Renal pelvis (tissue), 4 donors: ENCODE results near the gene FBL. TPM values are rescaled to one million over a fixed set of nuclear protein-coding genes. Genes with fewer than 3 reads are reported as not detected.
"Not testable (repeated sequence)": the region's sequence is repeated elsewhere in the genome, so short reads cannot be mapped to it uniquely, and the experiment has no call there.

ENCODE experiments used
- DNase-seq: peaks from one replicate; pipeline ENCODE4 v3.0.0-alpha.2; 2013
- polyA plus RNA-seq, 3 donors: library from polyadenylated mRNA; unstranded; fragments of 120-200 nt; gene quantifications; one replicate each; pipeline ENCODE4 v1.2.1, GENCODE V29; 2013; ENCODE audit not compliant: insufficient read length in 3 of 3

Gene FBL
- polyA plus RNA-seq, 3 donors: 328 to 373 (median 335) TPM

- no peak for DNase-seq
Observed at GRCh38 chr19:39828015-39828653, 18.0 kb downstream of the FBL start.

- DNase-seq: no peak
Observed at GRCh38 chr19:39827216-39827615, 19.0 kb downstream of the FBL start.

GRCh38 chr19:39826311-39826945 lies 19.8 kb downstream of the FBL start:
- no peak for DNase-seq

- DNase-seq: no peak
Observed at GRCh38 chr19:39825531-39826076, 20.6 kb downstream of the FBL start.

- DNase-seq: no peak
Observed at GRCh38 chr19:39825093-39825463, 21.1 kb downstream of the FBL start.

- peak; percentile 94 for DNase-seq
Observed at GRCh38 chr19:39824143-39825092, 21.8 kb downstream of the FBL start.

- no peak for DNase-seq
Observed at GRCh38 chr19:39823686-39824085, 22.5 kb downstream of the FBL start.

- DNase-seq: no peak
Observed at GRCh38 chr19:39820696-39821095, 25.5 kb downstream of the FBL start.

- no peak for DNase-seq
Observed at GRCh38 chr19:39819786-39820185, 26.4 kb downstream of the FBL start.

- no peak for DNase-seq
Observed at GRCh38 chr19:39818626-39819097, 27.5 kb downstream of the FBL start.

- no peak for DNase-seq
Observed at GRCh38 chr19:39817888-39818561, 28.2 kb downstream of the FBL start.

GRCh38 chr19:39816287-39817048 lies 29.7 kb downstream of the FBL start:
- no peak for DNase-seq

- no peak for DNase-seq
Observed at GRCh38 chr19:39814595-39814994, 31.6 kb downstream of the FBL start.

- DNase-seq: not testable (repeated sequence)
Observed at GRCh38 chr19:39814111-39814510, 32.1 kb downstream of the FBL start.

- DNase-seq: peak; percentile 52
Observed at GRCh38 chr19:39813264-39813993, 32.8 kb downstream of the FBL start.

GRCh38 chr19:39811064-39811463 lies 35.1 kb downstream of the FBL start:
- no peak for DNase-seq

GRCh38 chr19:39810424-39810823 lies 35.8 kb downstream of the FBL start:
- DNase-seq: no peak

- no peak for DNase-seq
Observed at GRCh38 chr19:39809368-39809767, 36.8 kb downstream of the FBL start.

GRCh38 chr19:39808688-39809087 lies 37.5 kb downstream of the FBL start:
- DNase-seq: not testable (repeated sequence)

- DNase-seq: no peak
Observed at GRCh38 chr19:39807846-39808364, 38.3 kb downstream of the FBL start.
